UCSD-AML1 (cell line): ENCODE results near the gene LRRC15.

Experiments
- DNase-seq: peaks from one replicate; lab custom pipeline; 2025; ENCODE audit not compliant: unreplicated experiment; lab: John Stamatoyannopoulos, UW

Gene LRRC15

GRCh38 chr3:194305356-194306108 lies 64.0 kb downstream of the LRRC15 start:
- no peak for DNase-seq
